HUDEP-2 (cell line): ENCODE measurements around the gene NUP50.
A peak's percentile ranks its signal among the peaks of the same experiment; 100 is the strongest.

ENCODE experiments used
- DNase-seq, 76 experiments: peaks; one replicate each; lab custom pipeline; 2025; ENCODE audit not compliant: unreplicated experiment in 76 of 76; lab: John Stamatoyannopoulos, UW

The NUP50 gene, protein sequence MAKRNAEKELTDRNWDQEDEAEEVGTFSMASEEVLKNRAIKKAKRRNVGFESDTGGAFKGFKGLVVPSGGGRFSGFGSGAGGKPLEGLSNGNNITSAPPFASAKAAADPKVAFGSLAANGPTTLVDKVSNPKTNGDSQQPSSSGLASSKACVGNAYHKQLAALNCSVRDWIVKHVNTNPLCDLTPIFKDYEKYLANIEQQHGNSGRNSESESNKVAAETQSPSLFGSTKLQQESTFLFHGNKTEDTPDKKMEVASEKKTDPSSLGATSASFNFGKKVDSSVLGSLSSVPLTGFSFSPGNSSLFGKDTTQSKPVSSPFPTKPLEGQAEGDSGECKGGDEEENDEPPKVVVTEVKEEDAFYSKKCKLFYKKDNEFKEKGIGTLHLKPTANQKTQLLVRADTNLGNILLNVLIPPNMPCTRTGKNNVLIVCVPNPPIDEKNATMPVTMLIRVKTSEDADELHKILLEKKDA

DNA sequence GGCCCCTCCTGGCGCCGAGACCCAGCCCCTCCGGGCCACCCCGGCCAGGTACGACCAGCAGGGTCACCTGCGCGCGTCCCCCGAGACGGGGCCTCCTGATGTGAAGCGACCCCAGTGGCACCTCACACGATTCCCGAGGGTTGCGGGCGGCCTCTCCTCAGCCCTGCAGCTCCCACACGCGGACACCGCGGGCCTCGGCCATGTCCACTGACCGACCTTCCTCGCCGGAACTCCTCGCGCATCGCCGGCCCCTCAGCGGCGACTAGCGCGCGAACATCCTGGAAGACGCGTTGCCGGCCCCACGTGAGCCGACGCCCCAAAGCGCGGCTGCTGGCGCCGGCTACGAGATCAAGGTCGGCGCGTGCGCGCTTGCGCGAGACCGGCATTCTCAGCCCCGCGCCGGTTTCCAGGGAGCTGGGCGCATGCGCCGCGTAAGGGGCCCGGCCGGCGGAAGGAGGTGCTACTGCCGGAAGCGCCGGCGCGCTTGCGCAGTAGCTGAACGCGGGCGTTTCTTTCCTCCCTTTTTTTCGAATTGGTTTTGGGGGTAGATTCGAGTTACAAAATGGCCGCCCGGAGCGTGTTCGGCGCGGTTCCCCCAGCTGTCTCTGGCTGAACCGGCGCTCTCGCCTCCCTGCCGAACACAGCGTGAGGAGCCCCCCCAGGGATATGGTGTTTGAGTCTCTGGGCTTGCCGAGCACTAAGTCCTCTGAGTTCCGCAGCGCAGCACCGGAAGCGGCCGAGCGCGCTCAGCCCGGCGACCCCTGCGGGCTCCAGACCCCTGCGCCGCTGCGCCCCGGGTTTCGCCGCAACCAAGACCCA is at the start of gene NUP50:
Gene NUP50 (plus strand): TSS at position 475 of the 819 bp plus-strand sequence. CDS start 4,253 bp downstream, outside the sequence.
- DNase-seq = peak in 74 of 76 experiments; percentile 44 to 96 (median 90)

DNA sequence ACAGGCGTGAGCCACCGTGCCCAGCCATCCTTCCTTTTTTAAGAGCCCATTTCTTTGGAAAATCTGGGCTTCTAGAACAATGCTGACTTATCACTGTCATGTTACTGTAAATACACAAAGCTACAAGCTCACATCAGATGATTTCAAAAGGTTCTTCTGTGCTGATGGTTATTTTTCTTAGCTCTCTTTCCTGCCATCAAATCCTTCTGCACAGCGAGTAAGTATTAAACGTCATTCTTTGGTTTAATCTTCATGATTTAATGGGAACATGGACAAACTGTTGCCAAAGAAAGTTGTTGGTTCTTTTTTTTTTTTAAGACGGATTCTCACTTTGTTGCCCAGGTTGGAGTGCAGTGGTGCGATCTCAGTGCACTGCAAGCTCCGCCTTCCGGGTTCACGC is 43.3 kb upstream of the NUP50 start:
- no peak for DNase-seq

DNA sequence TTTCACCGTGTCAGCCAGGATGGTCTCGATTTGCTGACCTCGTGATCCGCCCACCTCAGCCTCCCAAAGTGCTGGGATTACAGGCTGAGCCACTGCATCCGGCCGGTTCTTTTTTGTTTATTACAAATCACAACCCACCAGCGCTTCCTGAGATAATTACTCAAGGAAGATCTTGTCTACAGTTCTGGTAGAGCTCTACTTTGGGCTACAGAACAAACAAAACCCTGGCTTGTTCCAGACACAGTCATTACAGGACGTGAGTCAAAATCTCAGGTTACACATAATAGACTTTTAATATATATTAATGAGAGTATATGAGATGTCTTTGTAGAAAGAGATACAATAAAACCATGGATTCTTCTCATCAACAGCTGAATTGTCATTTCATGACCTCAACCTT is 42.8 kb upstream of the NUP50 start:
- no peak for DNase-seq

DNA sequence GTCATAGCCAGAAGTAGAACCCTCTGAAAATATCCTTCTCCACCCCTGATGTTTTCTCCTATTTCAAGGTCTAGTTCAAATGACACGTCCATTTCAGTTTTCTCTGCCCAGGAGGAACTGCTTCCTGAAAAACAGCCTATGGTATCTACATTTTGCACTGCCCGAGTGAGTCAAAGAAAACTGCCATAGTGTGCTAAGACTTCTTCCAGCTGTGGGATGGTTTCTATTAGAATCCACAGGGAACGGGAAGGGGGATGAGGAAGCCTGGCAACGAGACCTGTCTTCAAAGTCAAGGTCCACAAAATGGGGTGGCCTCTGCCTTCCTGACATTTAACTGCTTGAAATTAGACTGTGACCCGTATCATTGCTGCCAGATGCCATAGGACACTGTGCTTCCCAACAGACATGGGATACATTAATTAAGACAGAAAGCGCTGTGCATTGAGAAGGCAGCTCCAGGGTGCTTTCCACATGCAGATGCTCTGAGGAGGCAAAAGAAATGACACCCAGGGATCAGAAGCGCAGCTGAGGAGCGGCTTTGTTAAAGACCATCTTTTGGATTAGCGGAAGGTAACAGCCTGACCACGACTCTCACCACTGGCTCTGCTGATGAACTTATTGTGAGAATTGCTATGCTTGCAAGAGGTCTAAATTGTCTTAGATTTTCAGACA is 39.4 kb upstream of the NUP50 start:
- no peak for DNase-seq

DNA sequence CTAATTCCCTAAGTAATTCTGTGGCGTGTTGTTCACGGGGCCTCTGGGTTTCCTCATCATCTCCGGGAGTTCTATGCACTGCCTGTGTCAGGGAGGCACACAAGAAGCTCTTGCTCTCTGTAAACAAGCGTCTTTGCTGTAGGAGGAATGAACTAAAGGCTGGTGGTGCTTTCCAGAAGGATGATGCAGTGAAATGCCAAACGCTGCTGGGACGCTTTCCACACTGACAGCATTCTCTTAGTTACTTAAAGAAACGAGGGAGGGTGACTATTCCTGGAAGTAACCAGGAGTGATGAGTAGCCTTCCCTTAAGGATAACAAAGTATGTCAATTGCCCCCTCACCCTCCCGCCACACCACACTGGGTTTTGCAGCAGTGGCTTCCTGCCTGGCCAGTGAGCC is 38.5 kb upstream of the NUP50 start:
- DNase-seq = no peak

DNA sequence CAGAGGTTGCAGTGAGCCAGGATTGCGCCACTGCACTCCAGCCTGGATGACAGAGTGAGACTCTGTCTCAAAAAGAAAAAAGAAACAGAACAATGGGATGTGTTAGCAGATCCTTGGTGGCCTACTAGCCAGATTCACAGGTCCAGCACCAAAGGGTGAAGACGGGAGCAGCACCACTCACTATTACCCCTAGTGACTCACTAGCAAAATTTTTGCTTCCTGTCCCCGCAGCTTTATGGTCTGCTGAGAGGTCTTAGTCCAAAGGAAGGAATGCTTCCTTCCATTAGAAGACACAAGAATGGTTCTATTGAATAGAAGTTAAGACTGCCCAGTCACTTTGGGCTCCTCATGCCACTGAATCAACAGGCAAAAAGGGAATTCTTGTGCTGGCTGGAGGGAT is 35.9 kb upstream of the NUP50 start:
- DNase-seq = no peak

DNA sequence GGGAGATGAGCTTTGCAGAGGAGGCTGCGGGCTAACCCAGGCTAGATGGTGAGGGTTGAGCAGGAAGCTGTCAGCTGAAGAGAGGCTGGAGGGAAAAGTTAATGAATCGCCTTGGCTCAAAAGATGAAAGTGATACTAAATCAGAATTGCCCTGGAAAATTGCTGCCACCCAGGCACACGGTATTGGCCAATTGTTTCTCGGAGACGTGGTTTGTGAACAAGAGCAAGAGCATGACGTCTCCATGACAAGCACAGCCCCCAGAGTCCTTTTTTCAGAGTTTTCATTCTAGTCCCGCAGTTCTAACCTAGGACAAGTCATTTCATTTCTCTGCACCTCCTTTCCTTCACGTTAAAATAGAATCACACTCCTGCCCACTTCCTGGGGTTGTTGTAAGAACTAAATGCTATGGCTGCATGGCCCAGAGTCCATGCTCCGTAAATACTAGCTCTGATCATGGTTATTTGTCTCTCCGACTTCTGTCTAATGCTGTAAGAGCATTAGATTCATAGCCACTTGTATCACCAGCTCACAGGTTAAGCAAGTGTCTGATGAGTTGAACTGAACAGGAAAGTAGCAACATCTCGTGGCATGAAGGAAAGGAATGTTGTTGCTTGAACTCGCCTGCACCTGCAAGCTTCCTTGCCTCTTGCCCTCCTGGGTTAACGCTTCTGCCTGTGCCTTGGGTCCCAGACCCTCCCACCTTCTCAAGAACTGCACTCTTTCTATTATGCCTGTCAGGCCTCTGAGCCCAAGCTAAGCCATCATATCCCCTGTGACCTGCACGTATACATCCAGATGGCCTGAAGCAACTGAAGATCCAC is 33.8 kb upstream of the NUP50 start:
- DNase-seq = no peak

DNA sequence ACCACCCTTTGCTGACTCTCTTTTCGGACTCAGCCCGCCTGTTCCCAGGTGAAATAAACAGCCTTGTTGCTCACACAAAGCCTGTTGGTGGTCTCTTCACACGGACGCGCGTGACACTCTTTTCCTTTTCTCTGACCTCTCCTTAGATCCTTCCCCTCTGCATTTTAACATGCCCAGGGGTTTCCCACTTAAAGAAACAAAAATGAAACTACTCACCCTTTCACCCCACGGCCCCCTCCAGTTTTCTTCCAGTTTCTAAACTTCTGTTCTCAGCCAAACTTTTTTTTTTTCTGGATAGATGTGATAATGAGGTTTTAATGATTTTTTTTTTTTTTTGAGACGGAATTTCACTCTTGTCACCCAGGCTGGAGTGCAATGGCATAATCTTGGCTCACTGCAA is 32.8 kb upstream of the NUP50 start:
- no peak for DNase-seq

DNA sequence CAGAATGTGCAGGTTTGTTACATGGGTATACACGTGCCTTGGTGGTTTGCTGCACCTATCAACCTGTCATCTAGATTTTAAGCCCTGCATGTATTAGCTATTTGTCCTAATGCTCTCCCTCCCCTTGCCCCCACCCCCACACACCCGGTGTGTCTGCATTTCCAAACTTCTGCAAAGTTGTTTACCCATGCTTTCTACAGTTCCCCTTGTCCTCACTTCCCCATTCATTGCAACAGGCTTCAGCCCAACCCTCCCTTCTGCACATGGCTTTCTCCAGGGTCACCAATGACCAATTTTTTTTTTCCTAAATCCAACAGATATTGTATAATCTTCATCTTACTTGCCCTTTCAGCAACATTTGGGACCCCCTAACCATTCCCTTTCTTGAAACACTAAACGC is 32.0 kb upstream of the NUP50 start:
- no peak for DNase-seq

DNA sequence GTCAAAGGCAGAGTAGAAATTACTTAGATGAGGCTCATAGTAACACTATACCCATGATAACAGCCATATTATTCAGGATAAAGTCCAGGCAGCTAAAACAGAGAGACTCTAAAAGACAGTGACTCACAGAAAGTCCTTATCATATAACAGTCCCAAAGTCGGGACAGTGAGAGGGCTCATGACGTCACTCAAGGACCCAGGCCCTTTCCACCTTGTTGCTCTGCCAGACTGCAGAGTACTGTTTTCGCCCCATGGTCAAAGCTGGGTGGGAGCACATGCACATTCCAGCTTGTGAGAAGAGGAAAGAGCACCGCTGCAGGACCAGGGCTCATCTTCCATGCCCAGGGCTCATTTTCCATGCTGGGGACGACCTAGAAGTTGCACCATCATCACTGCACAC is 29.4 kb upstream of the NUP50 start:
- no peak for DNase-seq

DNA sequence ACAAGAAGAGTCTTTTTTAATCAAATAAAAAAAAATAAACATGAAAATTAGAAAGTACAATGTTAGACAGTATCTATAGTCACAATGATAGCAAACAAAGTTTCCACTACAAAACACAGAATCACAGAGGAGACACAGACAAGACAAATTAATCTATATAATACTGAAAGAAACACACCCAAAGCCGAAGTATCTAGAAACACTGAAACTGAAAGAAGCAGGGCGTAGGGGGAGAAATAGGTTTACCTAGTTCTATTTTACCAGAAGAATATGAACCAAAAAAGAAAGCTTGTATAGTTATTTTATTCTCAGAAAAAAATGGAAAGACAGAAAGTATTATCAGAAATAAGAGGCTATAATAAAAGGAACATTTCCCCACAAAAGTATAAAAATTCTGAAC is 27.1 kb upstream of the NUP50 start:
- DNase-seq = no peak

DNA sequence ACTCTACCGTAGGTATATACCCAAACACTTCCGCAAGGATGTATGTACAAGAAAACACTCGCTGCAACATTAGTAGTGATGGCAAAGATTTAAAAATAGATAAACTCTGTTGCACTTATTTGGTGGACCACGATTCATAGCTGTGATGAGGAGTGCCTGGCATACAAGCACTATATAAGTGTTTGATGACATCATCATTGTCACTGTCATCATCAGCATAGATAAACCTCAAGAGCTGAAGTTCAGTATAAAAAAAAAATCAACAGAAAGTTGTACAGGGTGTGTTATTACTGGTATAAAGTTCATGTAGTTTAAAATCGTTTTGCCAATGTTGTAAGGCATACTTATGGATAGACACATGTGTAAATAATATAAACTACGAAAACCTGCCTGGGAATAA is 24.0 kb upstream of the NUP50 start:
- no peak for DNase-seq

DNA sequence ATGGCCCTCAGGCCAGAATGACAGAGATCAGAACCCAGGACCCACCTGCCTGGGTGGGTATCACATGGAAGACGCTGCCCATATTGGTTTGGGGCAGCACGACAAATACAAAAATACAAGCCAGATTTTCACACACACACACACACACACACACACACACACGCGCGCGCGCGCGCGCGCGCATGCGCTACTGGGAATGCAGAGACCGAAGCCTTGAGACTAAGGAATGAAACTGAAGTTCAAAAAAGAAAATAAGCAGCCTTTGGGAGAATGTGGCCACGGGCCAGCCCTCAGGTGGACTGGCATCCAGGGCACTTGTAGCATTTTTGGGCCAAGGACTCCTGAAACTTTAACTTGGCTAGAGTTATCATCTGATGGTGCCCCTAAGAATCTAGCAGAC is 21.3 kb upstream of the NUP50 start:
- DNase-seq = no peak

DNA sequence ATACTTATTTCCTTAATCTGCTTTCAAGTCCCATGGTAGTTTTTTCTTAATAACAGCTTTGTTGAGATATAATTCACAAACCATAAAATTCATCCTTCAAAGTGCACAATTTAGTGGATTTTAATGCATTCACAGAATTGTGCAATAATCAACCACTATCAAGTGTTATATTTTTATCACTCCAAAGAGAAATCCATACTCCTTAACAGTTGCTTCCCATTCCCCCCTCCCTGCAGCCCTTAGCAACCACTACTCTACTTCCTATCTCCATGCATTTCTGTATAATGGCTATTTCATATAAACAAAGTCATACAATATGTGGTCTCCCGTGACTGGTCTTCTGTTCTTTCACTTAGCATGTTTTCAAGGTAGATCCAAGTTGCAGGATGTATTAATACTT is 18.8 kb upstream of the NUP50 start:
- DNase-seq = no peak

DNA sequence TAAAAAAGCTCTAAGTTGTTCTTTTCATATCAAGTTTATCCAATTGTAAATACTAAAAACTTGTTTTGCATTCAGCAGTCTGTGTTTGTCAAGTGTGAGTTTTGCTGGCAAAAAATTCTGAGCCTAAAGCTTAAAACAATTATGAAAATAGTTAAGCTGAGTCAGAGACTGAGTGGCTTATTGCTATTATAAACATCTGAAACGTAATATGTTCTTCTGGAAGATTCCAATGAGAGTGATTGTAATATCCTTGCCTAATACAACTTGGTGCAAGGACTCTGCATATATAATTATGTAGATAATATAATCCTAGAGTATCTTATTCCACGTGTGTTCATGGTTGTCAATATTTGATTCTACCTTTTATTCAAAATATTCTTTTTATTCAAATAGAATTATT is 14.1 kb upstream of the NUP50 start:
- no peak for DNase-seq

DNA sequence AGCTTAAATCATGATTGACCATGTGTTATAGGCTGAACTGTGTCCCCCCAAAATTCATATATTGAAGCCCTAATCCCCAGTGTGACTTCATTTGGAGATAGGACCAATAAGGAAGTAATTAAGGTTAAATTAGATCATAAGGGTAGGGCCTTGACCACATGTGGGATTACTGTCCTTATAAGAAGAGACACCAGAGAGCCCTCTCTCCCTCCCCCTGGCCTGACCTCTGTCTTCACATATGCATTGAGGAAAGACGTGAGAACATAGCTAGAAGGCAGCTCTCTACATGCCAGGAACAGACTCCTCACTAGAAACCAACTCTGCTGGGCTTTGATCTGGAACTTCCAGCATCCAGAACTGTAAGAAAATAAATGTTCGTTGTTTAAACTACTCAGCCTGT is 13.6 kb upstream of the NUP50 start:
- no peak for DNase-seq

DNA sequence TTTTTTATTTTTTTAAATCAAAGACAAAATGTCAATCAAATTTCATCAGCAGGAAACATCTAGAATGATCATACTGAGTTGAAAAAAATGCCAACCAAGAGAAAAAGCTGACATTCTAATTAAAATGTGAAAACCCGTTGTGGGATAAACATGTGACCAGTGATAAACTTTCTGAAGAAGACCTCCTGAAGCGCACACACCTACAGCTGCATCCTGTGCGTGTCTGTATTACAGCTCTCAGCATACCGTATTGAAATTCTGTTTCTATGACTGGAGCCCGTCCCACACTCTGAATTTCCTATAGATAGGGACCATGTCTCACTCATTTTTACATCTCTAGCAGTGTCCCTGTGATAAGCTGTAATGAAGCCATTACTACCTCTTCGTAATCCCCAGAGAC is 12.2 kb upstream of the NUP50 start:
- no peak for DNase-seq

DNA sequence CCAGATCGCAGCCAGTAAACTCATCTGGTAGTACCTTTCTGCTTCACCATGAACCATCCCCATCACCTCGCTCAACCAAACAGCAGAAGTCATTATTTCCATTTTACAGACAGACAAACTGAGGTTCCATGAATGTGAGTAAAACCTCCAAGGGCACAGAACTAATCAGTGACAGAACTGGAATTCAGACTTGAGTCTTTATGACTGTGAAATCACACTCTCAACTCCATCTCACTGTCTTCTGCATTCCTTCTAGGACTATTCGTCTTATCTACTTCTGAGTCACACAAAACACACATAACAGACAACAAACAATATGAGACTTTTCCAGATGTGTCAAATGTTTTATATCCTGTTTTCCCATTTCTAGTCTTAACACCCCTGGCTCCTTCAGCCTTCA is 9.3 kb upstream of the NUP50 start:
- no peak for DNase-seq

DNA sequence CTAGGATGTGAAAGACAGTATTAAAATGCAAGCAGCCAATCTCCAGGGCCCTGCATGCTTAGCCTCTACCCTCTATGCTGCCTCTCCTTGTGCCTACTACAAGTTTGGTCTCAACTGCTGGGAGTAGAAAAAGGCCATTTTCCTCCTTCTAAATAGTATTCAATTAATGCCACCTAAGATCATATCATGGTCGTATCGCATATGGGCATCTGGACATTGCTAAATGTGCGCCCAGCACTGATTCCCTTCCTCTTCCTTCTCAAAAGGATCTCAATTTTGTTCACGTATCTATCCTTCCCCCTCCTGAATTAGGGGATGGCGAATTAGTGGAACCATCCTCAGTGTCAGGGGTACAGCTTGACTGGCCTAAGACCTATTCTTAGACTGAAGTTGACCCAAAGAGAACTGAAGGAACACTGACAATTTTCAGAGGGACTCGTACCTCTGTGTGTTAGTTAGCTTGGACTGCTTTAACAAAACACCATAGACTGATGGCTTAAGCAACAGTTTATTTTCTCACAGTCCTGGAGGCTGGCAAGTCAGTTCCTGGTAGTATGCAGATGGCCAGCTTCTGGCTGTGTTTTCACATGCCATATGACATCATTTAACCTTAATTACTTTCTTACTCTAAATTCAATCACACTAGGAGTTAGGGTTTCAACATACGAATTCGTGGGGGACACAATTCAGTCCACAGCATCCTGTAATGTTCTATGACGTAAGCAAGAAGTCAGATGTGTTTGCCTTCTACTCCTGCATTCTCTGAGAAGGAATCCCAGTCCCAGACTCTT is 8.5 kb upstream of the NUP50 start:
- no peak for DNase-seq

DNA sequence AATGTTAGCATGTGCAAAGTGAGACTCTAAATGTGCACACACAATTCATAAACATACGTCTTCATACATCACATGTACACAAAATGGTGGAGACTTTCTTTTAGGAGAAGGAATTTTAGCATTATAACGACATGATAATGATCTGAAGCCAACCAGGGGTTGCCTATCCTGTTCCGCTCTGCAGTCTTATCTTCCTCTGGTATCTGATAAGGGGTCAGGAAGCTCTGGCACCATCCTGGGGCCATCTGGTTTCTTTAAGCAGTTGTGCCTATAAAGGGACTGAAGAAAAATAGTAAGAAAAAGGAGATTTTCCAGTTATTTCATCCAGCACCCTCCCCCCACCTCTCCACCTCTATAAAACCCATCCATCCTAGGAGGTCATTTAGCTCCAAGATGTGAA is 5.8 kb upstream of the NUP50 start:
- DNase-seq = no peak
